OCI-LY7 (cell line): ENCODE measurements around the gene SLMAP.

Source experiments
- EZH2phosphoT487 ChIP-seq: fragments of 200-600 bp; sonication (generic); IDR thresholded peaks from 2 replicates; pipeline ENCODE4 v1.6.1; 2018; ENCODE audit warnings: low read depth, borderline replicate concordance, mild to moderate bottlenecking, mixed run types, antibody characterized with exemption, low read length, moderate library complexity, mixed read lengths
- TF ChIP-seq, protein P1 (sequence below): fragments of 200-600 bp; sonication (generic); conservative IDR thresholded peaks from 2 replicates; pipeline ENCODE4 v1.5.1; 2014; ENCODE audit warnings: mild to moderate bottlenecking, antibody characterized with exemption, low read length, moderate library complexity, mixed read lengths

DNA sequence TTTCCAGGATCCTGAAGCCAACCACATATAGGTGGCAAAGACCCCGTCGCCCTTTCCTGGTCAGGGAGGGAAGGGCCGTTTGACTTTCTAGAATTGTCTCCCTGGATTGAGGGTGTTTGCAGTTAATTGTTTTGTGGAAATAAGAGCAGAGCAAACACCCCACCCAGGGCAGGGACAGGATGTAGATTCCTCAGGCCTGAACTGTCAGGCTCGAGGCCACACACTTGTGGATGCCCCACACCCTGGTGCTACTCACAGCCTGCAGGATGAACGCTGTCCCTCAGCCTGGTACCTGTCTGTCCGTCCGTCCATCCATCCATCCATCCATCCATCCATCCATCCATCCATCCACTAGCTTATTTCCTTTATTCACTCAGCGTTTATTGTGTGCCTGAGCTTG lies 222.2 kb downstream of the SLMAP start:
- TF ChIP-seq, protein P1, sequence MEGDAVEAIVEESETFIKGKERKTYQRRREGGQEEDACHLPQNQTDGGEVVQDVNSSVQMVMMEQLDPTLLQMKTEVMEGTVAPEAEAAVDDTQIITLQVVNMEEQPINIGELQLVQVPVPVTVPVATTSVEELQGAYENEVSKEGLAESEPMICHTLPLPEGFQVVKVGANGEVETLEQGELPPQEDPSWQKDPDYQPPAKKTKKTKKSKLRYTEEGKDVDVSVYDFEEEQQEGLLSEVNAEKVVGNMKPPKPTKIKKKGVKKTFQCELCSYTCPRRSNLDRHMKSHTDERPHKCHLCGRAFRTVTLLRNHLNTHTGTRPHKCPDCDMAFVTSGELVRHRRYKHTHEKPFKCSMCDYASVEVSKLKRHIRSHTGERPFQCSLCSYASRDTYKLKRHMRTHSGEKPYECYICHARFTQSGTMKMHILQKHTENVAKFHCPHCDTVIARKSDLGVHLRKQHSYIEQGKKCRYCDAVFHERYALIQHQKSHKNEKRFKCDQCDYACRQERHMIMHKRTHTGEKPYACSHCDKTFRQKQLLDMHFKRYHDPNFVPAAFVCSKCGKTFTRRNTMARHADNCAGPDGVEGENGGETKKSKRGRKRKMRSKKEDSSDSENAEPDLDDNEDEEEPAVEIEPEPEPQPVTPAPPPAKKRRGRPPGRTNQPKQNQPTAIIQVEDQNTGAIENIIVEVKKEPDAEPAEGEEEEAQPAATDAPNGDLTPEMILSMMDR = no peak
- no peak for TF ChIP-seq EZH2phosphoT487
